COLO668 (cell line): ENCODE results near the gene CA12.

ENCODE experiments used
- DNase-seq: peaks from one replicate; lab custom pipeline; 2025; ENCODE audit not compliant: unreplicated experiment; lab: John Stamatoyannopoulos, UW

Gene CA12

GRCh38 chr15:63312286-63312685, 69.4 kb downstream of the CA12 start:
- DNase-seq, result no peak

- DNase-seq, result no peak
Measured at GRCh38 chr15:63310646-63311045, 71.0 kb downstream of the CA12 start.

GRCh38 chr15:63308947-63309346, 72.7 kb downstream of the CA12 start:
- no peak for DNase-seq

- no peak for DNase-seq
Measured at GRCh38 chr15:63308491-63308890, 73.2 kb downstream of the CA12 start.

GRCh38 chr15:63306492-63307073, 75.1 kb downstream of the CA12 start:
- DNase-seq, result no peak

GRCh38 chr15:63305260-63305659, 76.4 kb downstream of the CA12 start:
- no peak for DNase-seq

- no peak for DNase-seq
Measured at GRCh38 chr15:63301088-63301487, 80.6 kb downstream of the CA12 start.

- DNase-seq, result no peak
Measured at GRCh38 chr15:63299943-63300575, 81.6 kb downstream of the CA12 start.

- DNase-seq, result no peak
Measured at GRCh38 chr15:63296195-63296594, 85.5 kb downstream of the CA12 start.

- no peak for DNase-seq
Measured at GRCh38 chr15:63295341-63295740, 86.3 kb downstream of the CA12 start.

- DNase-seq, result no peak
Measured at GRCh38 chr15:63294359-63294758, 87.3 kb downstream of the CA12 start.

- no peak for DNase-seq
Measured at GRCh38 chr15:63292771-63293170, 88.9 kb downstream of the CA12 start.

GRCh38 chr15:63292241-63292640, 89.4 kb downstream of the CA12 start:
- no peak for DNase-seq

- DNase-seq, result no peak
Measured at GRCh38 chr15:63291507-63291906, 90.1 kb downstream of the CA12 start.

- no peak for DNase-seq
Measured at GRCh38 chr15:63288778-63289378, 92.8 kb downstream of the CA12 start.

- DNase-seq, result no peak
Measured at GRCh38 chr15:63288342-63288741, 93.3 kb downstream of the CA12 start.

GRCh38 chr15:63287109-63287508, 94.5 kb downstream of the CA12 start:
- DNase-seq, result no peak

GRCh38 chr15:63284335-63284734, 97.3 kb downstream of the CA12 start:
- DNase-seq, result no peak

- DNase-seq, result no peak
Measured at GRCh38 chr15:63283126-63283525, 98.5 kb downstream of the CA12 start.

GRCh38 chr15:63277893-63278456, 103.7 kb downstream of the CA12 start:
- peak; percentile 30 for DNase-seq

- DNase-seq, result peak; percentile 91
Measured at GRCh38 chr15:63277038-63277892, 104.4 kb downstream of the CA12 start, which contains the start of gene APH1B. Gene APH1B, plus strand, starts transcription at chr15:63277605. Its CDS starts 19 bp downstream, at chr15:63277624.
